HepG2 (cell line): ENCODE data around the gene MYPN. TPM values are rescaled to one million over a fixed set of nuclear protein-coding genes. Genes with fewer than 3 reads are reported as not detected.

Source experiments
- ATAC-seq: fragments of 200-7000 bp; cut with Tn5 transposase; 3 replicates; pipeline ENCODE4 v1.9.1; 2020; ENCODE audit warnings: mild to moderate bottlenecking, moderate library complexity
- BruUV-seq: library from RNA; stranded (reverse); fragments of 400-500 nt; replicated peaks from 2 replicates; lab custom pipeline; 2021; lab: Mats Ljungman, UMichigan
- CTCF ChIA-PET: fragments of 300-600 bp; formaldehyde crosslinking; extraction: SDS; loops from one replicate; lab custom pipeline; 2021; ENCODE audit warnings: low total read pairs, inconsistent platforms, low intra/inter-chr PET ratio; lab: Yijun Ruan, JAX
- POLR2A ChIA-PET: fragments of 350-600 bp; sonication (Branson Sonifier 250); formaldehyde crosslinking; loops from one replicate; lab custom pipeline; 2020; ENCODE audit warnings: antibody characterized with exemption, inconsistent platforms; lab: Yijun Ruan, JAX
- DNase-seq: peaks from one replicate; pipeline ENCODE4 v3.0.0-alpha.2; 2015; ENCODE audit warnings: low spot score
- FAIRE-seq: peaks from 3 replicates; lab custom pipeline; 2011; peaks lifted over from hg19 to GRCh38; lab: Jason Lieb, UNC
- H2AFZ ChIP-seq: one replicate; pipeline ENCODE4 v1.6.1; 2011; ENCODE audit warnings: low read length, inconsistent platforms
- H3K27ac ChIP-seq: fragments of 300-600 bp; 3 replicates; pipeline ENCODE4 v1.8.0; 2011; ENCODE audit warnings: mixed run types, mild to moderate bottlenecking, mixed read lengths, low read length, inconsistent platforms; ENCODE audit not compliant: insufficient read depth; ENCODE audit errors: extremely low read length
- H3K27me3 ChIP-seq, 2 experiments: fragments of 200-600 bp in 1 of 2; 2 replicates in 1 of 2; 3 replicates in 1 of 2; pipeline versions ENCODE4 v1.6.0 to v1.8.0; 2011; ENCODE audit warnings: low read length in 2 of 2, mild to moderate bottlenecking in 2 of 2, moderate library complexity in 2 of 2, inconsistent platforms in 1 of 2; ENCODE audit not compliant: insufficient read depth in 2 of 2, control insufficient read depth in 1 of 2
- H3K36me3 ChIP-seq, 2 experiments: fragments of 200-600 bp in 1 of 2; replicated peaks in 1 of 2; 2 replicates in 1 of 2; 3 replicates in 1 of 2; pipeline versions ENCODE4 v1.5.1 to v1.8.0; 2011; ENCODE audit warnings: low read length in 2 of 2, inconsistent platforms in 1 of 2; ENCODE audit not compliant: insufficient read depth in 2 of 2, control insufficient read depth in 1 of 2
- H3K4me1 ChIP-seq: 2 replicates; pipeline ENCODE4 v1.5.1; 2012; ENCODE audit warnings: low read length, inconsistent platforms; ENCODE audit not compliant: insufficient read depth
- H3K4me2 ChIP-seq: 2 replicates; pipeline ENCODE4 v1.6.0; 2011; ENCODE audit warnings: low read depth, low read length, inconsistent platforms
- H3K4me3 ChIP-seq, 3 experiments: fragments of 200-600 bp in 1 of 3; sonication (generic), shearing (Covaris generic) in 1 of 3; replicated peaks in 1 of 3; 2 replicates each; pipeline ENCODE4 v1.5.1; 2011 to 2016; ENCODE audit warnings: low read length in 3 of 3, inconsistent platforms in 2 of 3, low read depth in 2 of 3, mild to moderate bottlenecking in 2 of 3, control low read depth in 1 of 3, mixed read lengths in 1 of 3; ENCODE audit not compliant: insufficient read depth in 1 of 3
- H3K79me2 ChIP-seq: one replicate; pipeline ENCODE4 v1.6.1; 2011; ENCODE audit warnings: low read length, inconsistent platforms; ENCODE audit not compliant: insufficient read depth
- H3K9ac ChIP-seq: 2 replicates; pipeline ENCODE4 v1.6.0; 2011; ENCODE audit warnings: mild to moderate bottlenecking, low read depth, low read length, inconsistent platforms; ENCODE audit not compliant: insufficient read depth
- H3K9me3 ChIP-seq: 2 replicates; pipeline ENCODE4 v1.5.1; 2012; ENCODE audit warnings: mild to moderate bottlenecking, low read length
- H4K20me1 ChIP-seq: 2 replicates; pipeline ENCODE4 v1.6.0; 2011; ENCODE audit warnings: inconsistent platforms, mild to moderate bottlenecking, low read length, moderate library complexity; ENCODE audit not compliant: insufficient read depth
- AKAP8 ChIP-seq: sonication (generic); formaldehyde crosslinking; IDR thresholded peaks from 2 replicates; pipeline ENCODE4 v1.5.1; 2020; ENCODE audit warnings: mild to moderate bottlenecking, missing genetic modification reagents
- ATRX ChIP-seq: sonication (generic); formaldehyde crosslinking; IDR thresholded peaks from 2 replicates; pipeline ENCODE4 v1.4.0; 2020; ENCODE audit warnings: missing genetic modification reagents, borderline replicate concordance
- FOXO1 ChIP-seq: sonication (generic); formaldehyde crosslinking; IDR thresholded peaks from 2 replicates; pipeline ENCODE4 v1.4.0; 2020; ENCODE audit warnings: missing genetic modification reagents
- KDM3A ChIP-seq: IDR thresholded peaks from 2 replicates; pipeline ENCODE4 v1.6.1; 2018; ENCODE audit warnings: low read depth, missing compliant biosample characterization
- MAFF ChIP-seq: IDR thresholded peaks from 2 replicates; pipeline ENCODE4 v1.6.1; 2011; ENCODE audit warnings: low read depth, low read length, improper control_type of control experiment
- NFE2L1 ChIP-seq: sonication (generic); formaldehyde crosslinking; IDR thresholded peaks from 2 replicates; pipeline ENCODE4 v1.4.0; 2020; ENCODE audit warnings: missing genetic modification reagents, mild to moderate bottlenecking, borderline replicate concordance
- RXRA ChIP-seq: sonication (generic); formaldehyde crosslinking; IDR thresholded peaks from 2 replicates; pipeline ENCODE4 v1.5.1; 2020; ENCODE audit warnings: missing genetic modification reagents
- SRY ChIP-seq: sonication (generic); formaldehyde crosslinking; IDR thresholded peaks from 2 replicates; pipeline ENCODE4 v1.8.0; 2022; ENCODE audit warnings: mild to moderate bottlenecking, missing genetic modification reagents
- ZNF775 ChIP-seq: sonication (generic); formaldehyde crosslinking; IDR thresholded peaks from 2 replicates; pipeline ENCODE4 v1.4.0; 2020; ENCODE audit warnings: missing genetic modification reagents, mild to moderate bottlenecking, moderate library complexity, borderline replicate concordance
- ZNF780A ChIP-seq: sonication (generic); formaldehyde crosslinking; IDR thresholded peaks from 2 replicates; pipeline ENCODE4 v1.8.0; 2022; ENCODE audit warnings: mild to moderate bottlenecking, missing genetic modification reagents, moderate library complexity
- WGBS: methylation state at CpG from one replicate; pipeline ENCODE4 v1.1.6; 2017; ENCODE audit warnings: low lambda C conversion rate; 5-methylcytosine and 5-hydroxymethylcytosine counted together
- in situ Hi-C: cut with HindIII; loops from 2 replicates; pipeline ENCODE4 v1.10.0; 2017; ENCODE audit warnings: low pct_unique_long_range_greater_than_20kb; ENCODE audit not compliant: extremely low pct_ligation_motif_present
- intact Hi-C: fragments of 100-400 bp; cut with micrococcal nuclease; formaldehyde crosslinking; loops from one replicate; pipeline ENCODE4 v1.10.0; 2022; ENCODE audit not compliant: unreplicated experiment
- polyA plus RNA-seq, 8 experiments: library from polyadenylated mRNA; depleted of rRNA in 3 of 8; stranded (reverse) in 7 of 8; unstranded in 1 of 8; fragments of >200 nt; fragmentation: Illumina TruSeq in 4 of 8; extraction: Trizol in 4 of 8; gene quantifications; 2 replicates each; pipeline versions ENCODE4 v1.2.1 to v1.2.3, GENCODE V29; 2011 to 2016; ENCODE audit warnings: low read depth in 4 of 8, missing spikeins in 1 of 8, mixed read lengths in 1 of 8; ENCODE audit not compliant: insufficient read depth in 1 of 8
- total RNA-seq, 5 experiments: library from RNA; depleted of rRNA; stranded (reverse); fragments of >200 nt; fragmentation: Illumina TruSeq; extraction: Trizol; gene quantifications; 2 replicates each; pipeline ENCODE4 v1.2.3, GENCODE V29; 2016; ENCODE audit warnings: low read depth in 1 of 5
- TF ChIP-seq, protein P1 (sequence below): sonication (generic); formaldehyde crosslinking; IDR thresholded peaks from 2 replicates; pipeline ENCODE4 v1.5.1; 2020; ENCODE audit warnings: mild to moderate bottlenecking, missing genetic modification reagents, borderline replicate concordance
- TF ChIP-seq, protein P2 (sequence below): sonication (generic); formaldehyde crosslinking; IDR thresholded peaks from 2 replicates; pipeline ENCODE4 v1.8.0; 2022; ENCODE audit warnings: mild to moderate bottlenecking, missing genetic modification reagents
- TF ChIP-seq, protein P3 (sequence below): sonication (generic); formaldehyde crosslinking; IDR thresholded peaks from 2 replicates; pipeline ENCODE4 v1.5.0; 2020; ENCODE audit warnings: missing genetic modification reagents
- TF ChIP-seq, protein P4 (sequence below): sonication (generic); formaldehyde crosslinking; IDR thresholded peaks from 2 replicates; pipeline ENCODE4 v1.8.0; 2022; ENCODE audit warnings: mild to moderate bottlenecking, missing genetic modification reagents, moderate library complexity
- TF ChIP-seq, protein P5 (sequence below): sonication (generic); formaldehyde crosslinking; IDR thresholded peaks from 2 replicates; pipeline ENCODE4; 2020; ENCODE audit warnings: missing genetic modification reagents, mild to moderate bottlenecking, borderline replicate concordance
- TF ChIP-seq, protein P6 (sequence below): sonication (generic); formaldehyde crosslinking; IDR thresholded peaks from 2 replicates; pipeline ENCODE4 v1.4.0; 2020; ENCODE audit warnings: mild to moderate bottlenecking, missing genetic modification reagents

MYPN gene
- total and polyA plus RNA-seq, 2 of the 13 experiments (the other 11 are each of a cell fraction or from before 2014, with no cell fraction given): not detected

DNA sequence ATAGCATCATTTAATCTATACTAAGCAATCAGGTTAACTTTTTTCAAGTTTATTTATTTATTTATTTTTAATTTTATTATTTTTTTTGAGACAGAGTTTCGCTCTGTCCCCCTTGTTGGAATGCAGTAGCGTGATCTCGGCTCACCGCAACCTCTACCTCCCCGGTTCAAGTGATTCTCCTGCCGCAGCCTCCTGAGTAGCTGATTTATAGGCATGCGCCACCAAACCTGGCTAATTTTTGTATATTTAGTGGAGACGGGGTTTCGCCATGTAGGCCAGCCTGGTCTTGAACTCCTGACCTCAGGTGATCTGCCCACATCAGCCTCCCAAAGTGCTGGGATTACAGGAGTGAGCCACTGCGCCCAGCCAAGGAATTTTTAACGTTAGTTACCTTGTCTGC, 635 bp upstream of the MYPN start:
- no peak for FAIRE-seq
- TF ChIP-seq, protein P1, sequence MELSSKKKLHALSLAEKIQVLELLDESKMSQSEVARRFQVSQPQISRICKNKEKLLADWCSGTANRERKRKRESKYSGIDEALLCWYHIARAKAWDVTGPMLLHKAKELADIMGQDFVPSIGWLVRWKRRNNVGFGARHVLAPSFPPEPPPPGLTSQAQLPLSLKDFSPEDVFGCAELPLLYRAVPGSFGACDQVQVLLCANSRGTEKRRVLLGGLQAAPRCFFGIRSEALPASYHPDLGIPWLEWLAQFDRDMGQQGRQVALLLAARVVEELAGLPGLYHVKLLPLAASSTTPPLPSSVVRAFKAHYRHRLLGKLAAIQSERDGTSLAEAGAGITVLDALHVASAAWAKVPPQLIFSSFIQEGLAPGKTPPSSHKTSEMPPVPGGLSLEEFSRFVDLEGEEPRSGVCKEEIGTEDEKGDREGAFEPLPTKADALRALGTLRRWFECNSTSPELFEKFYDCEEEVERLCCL: no peak
- TF ChIP-seq SRY (CRISPR knock-in tag): no peak
- no peak for TF ChIP-seq AKAP8 (CRISPR knock-in tag)
- TF ChIP-seq, protein P2, sequence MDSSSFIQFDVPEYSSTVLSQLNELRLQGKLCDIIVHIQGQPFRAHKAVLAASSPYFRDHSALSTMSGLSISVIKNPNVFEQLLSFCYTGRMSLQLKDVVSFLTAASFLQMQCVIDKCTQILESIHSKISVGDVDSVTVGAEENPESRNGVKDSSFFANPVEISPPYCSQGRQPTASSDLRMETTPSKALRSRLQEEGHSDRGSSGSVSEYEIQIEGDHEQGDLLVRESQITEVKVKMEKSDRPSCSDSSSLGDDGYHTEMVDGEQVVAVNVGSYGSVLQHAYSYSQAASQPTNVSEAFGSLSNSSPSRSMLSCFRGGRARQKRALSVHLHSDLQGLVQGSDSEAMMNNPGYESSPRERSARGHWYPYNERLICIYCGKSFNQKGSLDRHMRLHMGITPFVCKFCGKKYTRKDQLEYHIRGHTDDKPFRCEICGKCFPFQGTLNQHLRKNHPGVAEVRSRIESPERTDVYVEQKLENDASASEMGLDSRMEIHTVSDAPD (CRISPR knock-in tag): no peak
- no peak for TF ChIP-seq ZNF775 (CRISPR knock-in tag)
- TF ChIP-seq, protein P3, sequence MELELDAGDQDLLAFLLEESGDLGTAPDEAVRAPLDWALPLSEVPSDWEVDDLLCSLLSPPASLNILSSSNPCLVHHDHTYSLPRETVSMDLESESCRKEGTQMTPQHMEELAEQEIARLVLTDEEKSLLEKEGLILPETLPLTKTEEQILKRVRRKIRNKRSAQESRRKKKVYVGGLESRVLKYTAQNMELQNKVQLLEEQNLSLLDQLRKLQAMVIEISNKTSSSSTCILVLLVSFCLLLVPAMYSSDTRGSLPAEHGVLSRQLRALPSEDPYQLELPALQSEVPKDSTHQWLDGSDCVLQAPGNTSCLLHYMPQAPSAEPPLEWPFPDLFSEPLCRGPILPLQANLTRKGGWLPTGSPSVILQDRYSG (CRISPR knock-in tag): no peak
- TF ChIP-seq, protein P4, sequence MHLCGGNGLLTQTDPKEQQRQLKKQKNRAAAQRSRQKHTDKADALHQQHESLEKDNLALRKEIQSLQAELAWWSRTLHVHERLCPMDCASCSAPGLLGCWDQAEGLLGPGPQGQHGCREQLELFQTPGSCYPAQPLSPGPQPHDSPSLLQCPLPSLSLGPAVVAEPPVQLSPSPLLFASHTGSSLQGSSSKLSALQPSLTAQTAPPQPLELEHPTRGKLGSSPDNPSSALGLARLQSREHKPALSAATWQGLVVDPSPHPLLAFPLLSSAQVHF (CRISPR knock-in tag): no peak
- no peak for TF ChIP-seq FOXO1
- no peak for TF ChIP-seq ZNF780A
- TF ChIP-seq, protein P5, sequence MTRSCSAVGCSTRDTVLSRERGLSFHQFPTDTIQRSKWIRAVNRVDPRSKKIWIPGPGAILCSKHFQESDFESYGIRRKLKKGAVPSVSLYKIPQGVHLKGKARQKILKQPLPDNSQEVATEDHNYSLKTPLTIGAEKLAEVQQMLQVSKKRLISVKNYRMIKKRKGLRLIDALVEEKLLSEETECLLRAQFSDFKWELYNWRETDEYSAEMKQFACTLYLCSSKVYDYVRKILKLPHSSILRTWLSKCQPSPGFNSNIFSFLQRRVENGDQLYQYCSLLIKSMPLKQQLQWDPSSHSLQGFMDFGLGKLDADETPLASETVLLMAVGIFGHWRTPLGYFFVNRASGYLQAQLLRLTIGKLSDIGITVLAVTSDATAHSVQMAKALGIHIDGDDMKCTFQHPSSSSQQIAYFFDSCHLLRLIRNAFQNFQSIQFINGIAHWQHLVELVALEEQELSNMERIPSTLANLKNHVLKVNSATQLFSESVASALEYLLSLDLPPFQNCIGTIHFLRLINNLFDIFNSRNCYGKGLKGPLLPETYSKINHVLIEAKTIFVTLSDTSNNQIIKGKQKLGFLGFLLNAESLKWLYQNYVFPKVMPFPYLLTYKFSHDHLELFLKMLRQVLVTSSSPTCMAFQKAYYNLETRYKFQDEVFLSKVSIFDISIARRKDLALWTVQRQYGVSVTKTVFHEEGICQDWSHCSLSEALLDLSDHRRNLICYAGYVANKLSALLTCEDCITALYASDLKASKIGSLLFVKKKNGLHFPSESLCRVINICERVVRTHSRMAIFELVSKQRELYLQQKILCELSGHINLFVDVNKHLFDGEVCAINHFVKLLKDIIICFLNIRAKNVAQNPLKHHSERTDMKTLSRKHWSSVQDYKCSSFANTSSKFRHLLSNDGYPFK (CRISPR knock-in tag): no peak
- no peak for TF ChIP-seq KDM3A (CRISPR knock-in tag)
- TF ChIP-seq RXRA (CRISPR knock-in tag): no peak
- no peak for TF ChIP-seq MAFF
- no peak for TF ChIP-seq ATRX (CRISPR knock-in tag)
- no peak for TF ChIP-seq NFE2L1 (CRISPR knock-in tag)
- TF ChIP-seq, protein P6, sequence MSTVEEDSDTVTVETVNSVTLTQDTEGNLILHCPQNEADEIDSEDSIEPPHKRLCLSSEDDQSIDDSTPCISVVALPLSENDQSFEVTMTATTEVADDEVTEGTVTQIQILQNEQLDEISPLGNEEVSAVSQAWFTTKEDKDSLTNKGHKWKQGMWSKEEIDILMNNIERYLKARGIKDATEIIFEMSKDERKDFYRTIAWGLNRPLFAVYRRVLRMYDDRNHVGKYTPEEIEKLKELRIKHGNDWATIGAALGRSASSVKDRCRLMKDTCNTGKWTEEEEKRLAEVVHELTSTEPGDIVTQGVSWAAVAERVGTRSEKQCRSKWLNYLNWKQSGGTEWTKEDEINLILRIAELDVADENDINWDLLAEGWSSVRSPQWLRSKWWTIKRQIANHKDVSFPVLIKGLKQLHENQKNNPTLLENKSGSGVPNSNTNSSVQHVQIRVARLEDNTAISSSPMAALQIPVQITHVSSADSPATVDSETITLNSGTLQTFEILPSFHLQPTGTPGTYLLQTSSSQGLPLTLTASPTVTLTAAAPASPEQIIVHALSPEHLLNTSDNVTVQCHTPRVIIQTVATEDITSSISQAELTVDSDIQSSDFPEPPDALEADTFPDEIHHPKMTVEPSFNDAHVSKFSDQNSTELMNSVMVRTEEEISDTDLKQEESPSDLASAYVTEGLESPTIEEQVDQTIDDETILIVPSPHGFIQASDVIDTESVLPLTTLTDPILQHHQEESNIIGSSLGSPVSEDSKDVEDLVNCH (CRISPR knock-in tag): no peak

More for the DNA sequence above, 635 bp upstream of the MYPN start:
- no peaks in the 10 kb centered on the region for H4K20me1 ChIP-seq
- BruUV-seq: no TSS peak
- H2AFZ ChIP-seq: no peak overlapping the region
- no peaks in the 10 kb centered on the region for H3K9me3 ChIP-seq
- H3K4me2 ChIP-seq: no peak overlapping the region
- H3K36me3 ChIP-seq: no peaks in the 10 kb centered on the region
- no peak overlapping the region for H3K27ac ChIP-seq
- POLR2A ChIA-PET: no interaction called here
- no peaks in the 10 kb centered on the region for H3K79me2 ChIP-seq
- H3K9ac ChIP-seq: no peak overlapping the region
- no peak for DNase-seq
- H3K4me1 ChIP-seq: 0 out of 2 replicates have a peak, but pooled peaks cover 6% of the 10 kb centered on the region
- H3K27me3 ChIP-seq: peaks cover 0 to 3% of the 10 kb centered on the region in 2 experiments; a peak in 1 of 5 replicates
- CTCF ChIA-PET: no interaction called here
- H3K4me3 ChIP-seq: no peak overlapping the region
- in situ Hi-C loops: no loop called here
- intact Hi-C loops: no loop called here
- 61% methylated on average over 11 of the region's 11 CpGs for WGBS
- no peak for ATAC-seq
